GM19438 (cell line): ENCODE data around the gene RHOC.
A peak's percentile ranks its signal among the peaks of the same experiment; 100 is the strongest.

ENCODE experiments used
- ATAC-seq: cut with Tn5 transposase; IDR thresholded peaks from one replicate; pipeline ENCODE4 v1.9.1; 2021; ENCODE audit warnings: low read depth; ENCODE audit not compliant: unreplicated experiment

The RHOC gene

GRCh38 chr1:112687361-112687760 lies 19.6 kb downstream of the RHOC start:
- ATAC-seq, result no peak

DNA sequence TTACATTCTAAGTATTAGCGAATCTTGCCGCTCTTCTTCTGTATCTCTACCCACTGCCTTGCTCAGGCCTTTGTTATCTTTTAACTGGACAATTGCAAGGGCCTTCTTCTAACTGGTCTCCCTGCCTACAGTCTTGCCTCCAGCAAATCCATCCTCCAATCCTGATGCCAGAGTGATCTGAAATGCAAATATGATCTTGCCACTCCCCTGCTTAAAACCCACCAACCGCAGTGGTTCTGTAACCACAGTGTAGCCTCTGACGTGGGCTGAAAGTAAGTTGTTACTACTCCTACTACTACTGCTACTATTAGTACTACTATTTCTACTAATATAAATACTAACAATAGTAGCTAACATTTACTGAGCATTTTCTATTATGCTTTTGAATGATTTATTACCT lies 20.1 kb downstream of the RHOC start:
- no peak for ATAC-seq

- no peak for ATAC-seq
Observed at GRCh38 chr1:112686417-112686816, 20.5 kb downstream of the RHOC start.

DNA sequence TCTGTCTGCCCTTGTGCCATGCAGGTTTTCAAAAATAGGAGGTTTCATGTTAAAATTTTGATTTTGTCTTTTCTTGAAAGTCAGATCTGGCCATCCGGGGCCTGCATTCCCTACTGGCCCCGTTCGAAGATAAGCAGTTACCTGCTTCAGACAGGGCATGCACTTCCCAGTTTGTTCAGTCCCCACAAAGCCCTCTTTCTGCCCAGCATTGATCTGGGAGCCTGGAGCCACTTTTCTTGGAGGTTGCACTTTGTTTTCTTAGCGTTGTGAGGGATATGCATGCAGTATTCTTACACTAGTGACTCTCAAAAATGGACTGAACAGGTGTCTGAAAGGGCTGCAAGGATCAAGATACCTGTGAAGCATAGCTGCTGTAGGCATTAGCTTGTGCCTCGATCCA lies 21.0 kb downstream of the RHOC start:
- no peak for ATAC-seq

DNA sequence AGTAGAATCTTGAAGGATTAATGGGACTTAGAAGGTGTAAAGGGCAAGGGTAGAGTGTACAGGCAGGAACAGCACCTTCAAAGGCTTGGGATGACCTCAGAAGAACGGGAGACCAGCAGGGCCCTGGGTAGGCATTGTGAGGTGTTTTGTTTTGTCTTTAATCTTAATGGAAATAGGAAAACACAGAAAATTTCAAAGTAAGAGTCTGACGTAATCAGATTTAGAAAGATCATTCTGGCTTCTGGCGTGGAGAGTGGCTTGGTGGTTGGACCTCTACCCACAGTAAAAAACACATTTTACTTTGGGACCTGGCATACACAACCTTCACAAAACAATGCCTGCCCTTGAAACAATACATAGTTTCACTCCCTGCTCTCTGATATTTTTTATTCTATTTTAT lies 28.3 kb downstream of the RHOC start:
- no peak for ATAC-seq

GRCh38 chr1:112677501-112677900 lies 29.4 kb downstream of the RHOC start:
- no peak for ATAC-seq

DNA sequence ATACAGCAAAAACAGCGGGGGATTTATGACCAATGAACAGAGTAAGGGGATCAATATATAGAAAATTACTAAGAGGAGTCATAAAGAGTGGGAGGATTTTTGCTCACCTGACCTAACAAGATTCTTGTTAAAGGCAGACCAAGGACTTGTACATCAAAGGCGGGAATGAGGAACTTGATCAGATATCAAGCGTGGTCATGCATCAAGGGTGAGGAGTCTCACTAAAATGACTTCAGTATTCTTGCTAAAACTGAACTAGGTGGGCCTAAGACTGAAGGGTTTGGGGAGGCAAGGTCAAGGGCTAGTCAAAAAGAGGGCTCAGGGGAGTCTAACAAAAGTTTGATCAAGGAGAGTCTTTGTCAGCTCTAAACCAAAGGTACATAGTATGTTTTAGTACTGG lies 30.4 kb downstream of the RHOC start:
- ATAC-seq, result no peak

DNA sequence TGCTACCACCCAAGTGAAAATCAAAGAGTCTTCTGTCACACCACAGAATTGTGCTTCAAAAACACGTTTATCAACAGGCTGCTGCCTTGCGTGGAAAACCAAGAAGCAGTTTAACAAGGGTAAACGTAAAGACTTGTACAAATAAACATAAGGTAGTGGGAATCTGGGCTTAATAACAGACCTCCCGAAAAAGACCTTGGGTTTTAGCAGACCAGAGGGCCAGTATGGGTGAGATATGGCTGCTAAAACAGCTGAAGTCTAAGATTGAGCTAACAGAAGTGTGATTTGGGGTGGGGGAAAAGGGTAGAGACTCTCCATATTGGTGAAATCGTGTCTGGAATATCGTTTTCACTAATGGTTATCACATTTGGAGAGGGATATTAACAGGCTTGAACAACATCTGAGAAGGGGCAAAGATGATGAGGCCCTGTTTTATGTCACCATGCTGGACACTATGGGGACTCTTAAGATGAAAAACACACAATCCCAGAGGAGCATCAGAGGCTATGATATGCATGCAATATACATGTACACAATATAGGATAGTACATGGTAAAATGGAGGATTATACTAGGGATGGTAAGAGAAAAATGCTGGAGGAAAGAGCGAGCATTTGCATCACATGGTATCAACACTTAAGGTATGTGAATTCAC lies 31.1 kb downstream of the RHOC start:
- ATAC-seq, result no peak

GRCh38 chr1:112674986-112675727 lies 31.8 kb downstream of the RHOC start:
- ATAC-seq, result peak; percentile 35

- peak; percentile 59 for ATAC-seq
Observed at GRCh38 chr1:112674440-112674985, 32.4 kb downstream of the RHOC start, which contains the start of gene MOV10. TSS of gene MOV10 (plus strand) at chr1:112674659. CDS start at chr1:112674913, 254 bp downstream.

DNA sequence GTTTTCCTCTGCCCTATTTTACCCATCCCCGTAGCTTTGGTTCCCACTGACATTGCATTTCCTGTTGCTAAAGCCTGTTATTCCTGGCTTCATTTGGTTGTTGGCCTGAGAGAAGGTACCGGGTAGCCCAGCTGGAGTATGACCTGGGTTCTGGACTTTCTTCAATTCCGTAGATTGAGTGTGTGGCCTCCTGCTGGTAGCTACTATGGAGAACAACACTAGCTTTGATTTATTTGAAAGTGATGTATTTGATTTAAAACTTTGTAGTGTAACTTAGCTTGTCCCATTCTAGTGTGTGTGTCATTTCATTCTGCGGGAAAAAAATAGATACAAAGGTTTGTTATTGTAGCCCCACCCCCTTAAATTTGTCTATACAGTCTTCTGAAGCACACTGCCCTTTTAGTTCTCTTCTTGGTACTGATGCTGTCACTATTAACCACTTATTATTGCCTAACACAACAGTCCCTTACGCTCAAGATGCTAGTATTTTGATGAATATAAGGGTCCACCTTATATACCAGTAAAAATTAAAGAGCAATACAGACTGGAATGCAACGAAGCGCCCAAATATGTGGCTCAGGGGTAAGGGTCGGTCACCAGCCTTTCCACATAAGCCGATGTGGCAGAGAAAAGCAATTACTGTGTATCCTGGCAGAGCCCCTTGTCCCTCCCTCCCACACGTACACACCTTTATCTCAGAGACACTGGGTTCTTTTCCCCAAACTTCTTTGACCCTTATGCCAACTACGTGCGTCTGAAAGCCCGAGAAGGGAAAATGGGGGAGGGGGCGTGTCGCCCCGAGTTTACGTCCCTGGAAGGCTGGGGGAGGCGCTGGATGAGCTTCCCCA lies 33.1 kb downstream of the RHOC start:
- no peak for ATAC-seq

GRCh38 chr1:112672842-112673241 lies 34.1 kb downstream of the RHOC start:
- ATAC-seq, result no peak

GRCh38 chr1:112672009-112672408 lies 34.9 kb downstream of the RHOC start:
- ATAC-seq, result no peak

DNA sequence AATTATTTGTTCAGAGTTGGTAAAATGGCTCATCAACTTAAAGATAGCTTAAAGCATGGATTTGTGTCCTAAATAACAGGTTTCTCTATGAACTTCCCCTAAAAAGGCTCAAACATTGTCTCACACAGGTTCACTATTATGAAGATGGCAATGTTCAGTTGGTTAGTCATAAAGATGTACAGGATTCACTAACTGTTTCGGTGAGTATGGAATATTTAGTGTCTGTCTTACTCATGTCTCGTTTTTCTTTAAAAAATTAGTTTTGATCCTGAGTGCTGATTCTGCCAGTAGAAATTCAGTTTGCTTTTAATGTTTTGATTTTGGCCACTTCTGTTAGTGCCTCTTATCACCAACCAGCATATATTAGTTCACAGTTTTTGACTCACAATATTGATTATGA lies 40.0 kb downstream of the RHOC start:
- ATAC-seq, result no peak

GRCh38 chr1:112665857-112666256 lies 41.1 kb downstream of the RHOC start:
- no peak for ATAC-seq

GRCh38 chr1:112651205-112651604 lies 55.7 kb downstream of the RHOC start:
- no peak for ATAC-seq
